ENCODE results near the gene HRH2. TPM values are rescaled to one million over a fixed set of nuclear protein-coding genes. Genes with fewer than 3 reads are reported as not detected.

Gene HRH2
- total and polyA plus RNA-seq, 9 of the 15 experiments (the other 6 are each of a cell fraction or from before 2014, with no cell fraction given), result 0.04 TPM; not detected in 8

DNA sequence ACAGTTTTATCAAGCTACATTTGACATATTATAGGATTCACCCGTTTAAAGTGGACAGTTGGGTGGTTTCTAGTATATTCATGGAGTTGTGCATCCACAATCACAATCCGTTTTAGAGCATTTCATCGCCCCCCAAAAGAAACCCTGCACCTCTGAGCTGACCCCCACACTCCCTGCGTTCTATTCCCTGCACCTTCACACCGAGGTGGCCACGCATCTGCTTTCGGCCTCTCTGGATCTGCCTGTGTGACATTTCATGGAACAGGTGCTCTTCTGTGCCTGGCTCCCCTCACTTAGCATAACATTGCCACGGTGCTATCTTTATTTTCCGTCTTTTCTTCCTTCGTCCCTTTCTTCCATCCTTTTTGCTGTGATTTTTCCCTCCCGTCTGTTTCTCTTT lies 32.7 kb downstream of the HRH2 start:
- no peak overlapping the region for H3K4me2 ChIP-seq (ENCODE audit: insufficient read depth, low read length)
- H3K36me3 ChIP-seq (ENCODE audit: control insufficient read depth, insufficient read depth, low read length), result no peaks in the 10 kb centered on the region
- H3K9me3 ChIP-seq (replicated peaks; ENCODE audit: control insufficient read depth, insufficient read depth, low read depth, low read length), result no peaks in the 10 kb centered on the region
- no peak overlapping the region for H3K4me3 ChIP-seq
- no peaks in the 10 kb centered on the region for H4K20me1 ChIP-seq (replicated peaks; ENCODE audit: control insufficient read depth, insufficient read depth, low read length)
- H3K27me3 ChIP-seq (ENCODE audit: control insufficient read depth in 2 of 2, insufficient read depth in 2 of 2, low read length in 2 of 2), result peaks cover 24 to 67% of the 10 kb centered on the region in 2 experiments
- peaks cover 0 to 10% of the 10 kb centered on the region in 2 experiments; a peak in 3 of 5 replicates for H3K4me1 ChIP-seq (replicated peaks in 1 of 2; ENCODE audit: control insufficient read depth in 2 of 2, insufficient read depth in 2 of 2, low read length in 2 of 2)
- no peaks in the 10 kb centered on the region for H3K79me2 ChIP-seq (ENCODE audit: control insufficient read depth, insufficient read depth, low read length)
- FAIRE-seq, result no peak
- BruUV-seq (replicated peaks), result no TSS peak
- no peak for DNase-seq (ENCODE audit: extremely low read depth in 1 of 4, low spot score in 3 of 4)
- in situ Hi-C loops (cut with MboI), result no loop called here
- H3K27ac ChIP-seq (ENCODE audit: extremely low read depth, low read depth, low read length), result no peak overlapping the region
- no peak overlapping the region for H2AFZ ChIP-seq (ENCODE audit: low read depth, low read length)
- H3K9me1 ChIP-seq (ENCODE audit: control insufficient read depth, insufficient read depth, low read length), result peaks cover 7% of the 10 kb centered on the region
- intact Hi-C loops (cut with micrococcal nuclease), result loop anchor here (2.0 kb wide), 1 partner anchor 156 kb away; no protein-coding TSS in a partner anchor
- no peak overlapping the region for H3K9ac ChIP-seq (ENCODE audit: insufficient read depth in 1 of 2, low read depth in 2 of 2, low read length in 2 of 2)
- CTCF ChIA-PET (ENCODE audit: low intra/inter-chr PET ratio), result no interaction called here
- POLR2A ChIA-PET, result interaction anchor here (0.7 to 1.5 kb wide), 2 partner anchors 9 to 13 kb away, joined by 5 to 7 read pairs; no protein-coding TSS in a partner anchor
- ATAC-seq, result no peak
- no peak for TF ChIP-seq MCM2 (IDR thresholded peaks at IDR 0.05; ENCODE audit: low read depth)
- no peak for TF ChIP-seq GTF2F1 (IDR thresholded peaks at IDR 0.05; ENCODE audit: low read depth, low read length)
- TF ChIP-seq ZNF512 (tag; IDR thresholded peaks at IDR 0.05), result peak; percentile 85
- WGBS (ENCODE audit: insufficient coverage, low coverage, missing lambda C conversion rate), result 4% methylated on average over 10 of the region's 11 CpGs

GRCh38 chr5:175691761-175692160 lies 33.9 kb downstream of the HRH2 start:
- in situ Hi-C loops (cut with MboI), result no loop called here
- no peak for FAIRE-seq

More at GRCh38 chr5:175691761-175692160, 33.9 kb downstream of the HRH2 start:
- intact Hi-C loops (cut with micrococcal nuclease), result loop anchor here (2.0 kb wide), 1 partner anchor 157 kb away; no protein-coding TSS in a partner anchor
- CTCF ChIA-PET (ENCODE audit: low intra/inter-chr PET ratio), result no interaction called here
- Histone ChIP-seq H3K36me3 (ENCODE audit: control insufficient read depth, insufficient read depth, low read length) (no peaks in the 10 kb centered on the region), H3K79me2 (ENCODE audit: control insufficient read depth, insufficient read depth, low read length) (no peaks in the 10 kb centered on the region), H3K27me3 (ENCODE audit: control insufficient read depth in 2 of 2, insufficient read depth in 2 of 2, low read length in 2 of 2) (peaks cover 21 to 55% of the 10 kb centered on the region in 2 experiments), H3K4me2 (ENCODE audit: insufficient read depth, low read length) (no peak overlapping the region), H3K4me3 (no peak overlapping the region), H3K4me1 (replicated peaks in 1 of 2; ENCODE audit: control insufficient read depth in 2 of 2, insufficient read depth in 2 of 2, low read length in 2 of 2) (peaks cover 5 to 12% of the 10 kb centered on the region in 2 experiments; a peak in 3 of 5 replicates), H2AFZ (ENCODE audit: low read depth, low read length) (no peak overlapping the region), H4K20me1 (replicated peaks; ENCODE audit: control insufficient read depth, insufficient read depth, low read length) (no peaks in the 10 kb centered on the region), H3K9me1 (ENCODE audit: control insufficient read depth, insufficient read depth, low read length) (peaks cover 7% of the 10 kb centered on the region), H3K27ac (ENCODE audit: extremely low read depth, low read depth, low read length) (no peak overlapping the region), H3K9ac (ENCODE audit: insufficient read depth in 1 of 2, low read depth in 2 of 2, low read length in 2 of 2) (no peak overlapping the region), H3K9me3 (replicated peaks; ENCODE audit: control insufficient read depth, insufficient read depth, low read depth, low read length) (no peaks in the 10 kb centered on the region)
- no TSS peak for BruUV-seq (replicated peaks)
- DNase-seq (ENCODE audit: extremely low read depth in 1 of 4, low spot score in 3 of 4) (no peak), ATAC-seq (no peak)
- no peak for TF ChIP-seq ZNF431 (CRISPR knock-in tag; IDR thresholded peaks at IDR 0.05)
- TF ChIP-seq ZNF124 (CRISPR knock-in tag; IDR thresholded peaks at IDR 0.05), result no peak
- POLR2A ChIA-PET, result no interaction called here
- WGBS (ENCODE audit: insufficient coverage, low coverage, missing lambda C conversion rate), result 12% methylated on average over 4 of the region's 5 CpGs
